Cardiac muscle cell (in vitro differentiated cells and primary cell): ENCODE results near the gene GEMIN2. TPM values are rescaled to one million over a fixed set of nuclear protein-coding genes. Genes with fewer than 3 reads are reported as not detected.

Source experiments
- DNase-seq, 2 donors: peaks; one replicate each; pipeline versions ENCODE4 v3.0.0 to v3.0.0-alpha.2; 2010 to 2017; ENCODE audit warnings: low read depth in 1 of 2, low spot score in 1 of 2
- H3K27ac ChIP-seq: fragments of 200-600 bp; sonication (generic); 2 replicates; pipeline ENCODE4 v1.5.1; 2016
- H3K27me3 ChIP-seq: fragments of 200-600 bp; sonication (generic); 2 replicates; pipeline ENCODE4 v1.6.0; 2016; ENCODE audit warnings: control low read depth
- H3K36me3 ChIP-seq: fragments of 200-600 bp; sonication (generic); 2 replicates; pipeline ENCODE4 v1.5.1; 2016; ENCODE audit warnings: control low read depth
- H3K4me1 ChIP-seq: fragments of 200-600 bp; sonication (generic); 2 replicates; pipeline ENCODE4 v1.8.1; 2017; ENCODE audit warnings: low read depth, mild to moderate bottlenecking, mixed run types
- H3K4me3 ChIP-seq: fragments of 200-600 bp; sonication (generic); 2 replicates; pipeline ENCODE4 v1.5.1; 2016; ENCODE audit warnings: mild to moderate bottlenecking
- H3K9me3 ChIP-seq: fragments of 200-600 bp; sonication (generic); 2 replicates; pipeline ENCODE4 v1.5.1; 2017; ENCODE audit warnings: low read depth, mild to moderate bottlenecking, control low read depth
- polyA plus RNA-seq: library from polyadenylated mRNA; unstranded; fragments of >200 nt; fragmentation: Nextera tagmentation; extraction: Ambion mirVana; gene quantifications from 2 replicates; pipeline ENCODE4 v1.2.1, GENCODE V29; 2016
- total RNA-seq: library from RNA; depleted of rRNA; stranded (reverse); fragments of >200 nt; gene quantifications from 2 replicates; pipeline ENCODE4 v1.2.3, GENCODE V29; 2016
- TF ChIP-seq, protein P1 (sequence below): IDR thresholded peaks from 2 replicates; pipeline ENCODE4 v1.5.1; 2012; ENCODE audit warnings: low read depth, mild to moderate bottlenecking, low read length

Gene GEMIN2
- total and polyA plus RNA-seq, 2 experiments from 2014 or later: 26.0 to 27.0 TPM

GRCh38 chr14:39085933-39086332 is 28.2 kb upstream of the GEMIN2 start:
- peak; percentile 8 to 51 for DNase-seq
- peak overlapping the region; percentile 41 for H3K27ac ChIP-seq
- no peaks in the 10 kb centered on the region for H3K4me1 ChIP-seq
- no peaks in the 10 kb centered on the region for H3K9me3 ChIP-seq
- H3K4me3 ChIP-seq: no peak overlapping the region
- H3K36me3 ChIP-seq: peaks cover 67% of the 10 kb centered on the region
- no peaks in the 10 kb centered on the region for H3K27me3 ChIP-seq
- TF ChIP-seq, protein P1, sequence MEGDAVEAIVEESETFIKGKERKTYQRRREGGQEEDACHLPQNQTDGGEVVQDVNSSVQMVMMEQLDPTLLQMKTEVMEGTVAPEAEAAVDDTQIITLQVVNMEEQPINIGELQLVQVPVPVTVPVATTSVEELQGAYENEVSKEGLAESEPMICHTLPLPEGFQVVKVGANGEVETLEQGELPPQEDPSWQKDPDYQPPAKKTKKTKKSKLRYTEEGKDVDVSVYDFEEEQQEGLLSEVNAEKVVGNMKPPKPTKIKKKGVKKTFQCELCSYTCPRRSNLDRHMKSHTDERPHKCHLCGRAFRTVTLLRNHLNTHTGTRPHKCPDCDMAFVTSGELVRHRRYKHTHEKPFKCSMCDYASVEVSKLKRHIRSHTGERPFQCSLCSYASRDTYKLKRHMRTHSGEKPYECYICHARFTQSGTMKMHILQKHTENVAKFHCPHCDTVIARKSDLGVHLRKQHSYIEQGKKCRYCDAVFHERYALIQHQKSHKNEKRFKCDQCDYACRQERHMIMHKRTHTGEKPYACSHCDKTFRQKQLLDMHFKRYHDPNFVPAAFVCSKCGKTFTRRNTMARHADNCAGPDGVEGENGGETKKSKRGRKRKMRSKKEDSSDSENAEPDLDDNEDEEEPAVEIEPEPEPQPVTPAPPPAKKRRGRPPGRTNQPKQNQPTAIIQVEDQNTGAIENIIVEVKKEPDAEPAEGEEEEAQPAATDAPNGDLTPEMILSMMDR: no peak

DNA sequence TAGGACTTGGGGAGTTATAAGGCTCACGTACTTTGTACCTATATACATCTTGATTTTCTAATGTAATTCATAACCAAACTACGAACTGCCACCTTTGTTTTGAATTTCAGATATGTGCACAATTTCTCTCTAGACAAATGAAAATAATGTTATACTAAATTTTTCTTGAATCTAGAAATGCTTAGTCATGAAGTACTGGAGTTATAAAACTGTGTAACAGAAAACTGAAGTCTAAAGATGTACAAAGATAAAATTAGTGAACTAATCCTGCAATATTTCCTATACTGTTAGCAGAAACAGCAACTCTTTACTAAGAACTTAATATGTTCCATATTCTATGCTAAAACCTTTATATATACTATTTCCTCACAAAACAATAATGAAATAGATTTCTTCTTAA is 26.6 kb upstream of the GEMIN2 start:
- peaks cover 79% of the 10 kb centered on the region for H3K36me3 ChIP-seq

DNA sequence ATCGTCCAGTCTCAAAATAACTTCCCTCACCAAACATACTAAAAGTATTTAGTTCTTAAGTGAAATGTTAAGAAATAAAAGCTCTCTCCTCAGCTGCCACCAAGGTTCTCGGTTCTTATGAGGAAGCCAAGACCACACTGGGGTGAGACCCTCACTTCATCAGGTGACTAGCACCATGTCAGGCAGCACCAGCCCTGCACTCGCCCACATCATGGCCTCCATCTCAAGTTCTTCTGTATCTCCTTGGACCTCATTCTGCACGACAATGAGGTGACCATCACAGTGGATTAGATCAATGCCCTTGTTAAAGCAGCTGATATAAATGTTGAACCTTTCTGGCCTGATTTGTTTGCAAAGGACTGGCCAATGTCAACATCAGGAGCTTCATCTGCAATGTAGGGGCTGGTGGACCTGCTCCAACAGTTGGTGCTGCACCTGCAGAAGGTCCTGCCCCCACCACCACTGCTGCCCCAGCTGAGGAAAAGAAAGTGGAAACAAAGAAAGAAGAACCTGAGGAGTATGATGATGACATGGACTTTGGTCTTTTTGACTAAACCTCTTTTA is 23.5 kb upstream of the GEMIN2 start:
- Histone ChIP-seq H3K9me3 (no peaks in the 10 kb centered on the region), H3K4me3 (no peak overlapping the region), H3K4me1 (no peaks in the 10 kb centered on the region), H3K27me3 (no peaks in the 10 kb centered on the region), H3K36me3 (peaks cover 78% of the 10 kb centered on the region), H3K27ac (no peak overlapping the region)
- no peak for DNase-seq
- TF ChIP-seq, protein P1: no peak

More for the DNA sequence above, 26.6 kb upstream of the GEMIN2 start:
- TF ChIP-seq, protein P1: no peak
- no peak for DNase-seq
- no peaks in the 10 kb centered on the region for H3K4me1 ChIP-seq
- H3K9me3 ChIP-seq: no peaks in the 10 kb centered on the region
- H3K27ac ChIP-seq: no peak overlapping the region
- no peak overlapping the region for H3K4me3 ChIP-seq
- no peaks in the 10 kb centered on the region for H3K27me3 ChIP-seq

- no peak overlapping the region for H3K27ac ChIP-seq
- no peaks in the 10 kb centered on the region for H3K27me3 ChIP-seq
- no peak for DNase-seq
- peaks cover 72% of the 10 kb centered on the region for H3K36me3 ChIP-seq
- H3K9me3 ChIP-seq: no peaks in the 10 kb centered on the region
- H3K4me1 ChIP-seq: no peaks in the 10 kb centered on the region
- TF ChIP-seq, protein P1: no peak
- no peak overlapping the region for H3K4me3 ChIP-seq
These were observed 22.4 kb upstream of the GEMIN2 start for GRCh38 chr14:39091716-39092115.

- Histone ChIP-seq H3K4me1 (peaks cover 16% of the 10 kb centered on the region), H3K27me3 (no peaks in the 10 kb centered on the region), H3K36me3 (peaks cover 59% of the 10 kb centered on the region), H3K4me3 (no peak overlapping the region), H3K9me3 (no peaks in the 10 kb centered on the region), H3K27ac (no peak overlapping the region)
- no peak for DNase-seq
- TF ChIP-seq, protein P1: no peak
These were observed 19.6 kb upstream of the GEMIN2 start for GRCh38 chr14:39094515-39094914.
